Ishikawa (cell line): ENCODE measurements around the gene MLLT1.

Source experiments
- CEBPB ChIP-seq: IDR thresholded peaks from 2 replicates; pipeline ENCODE4 v1.6.1; 2012
- CREB1 ChIP-seq: IDR thresholded peaks from 2 replicates; pipeline ENCODE4 v1.6.1; 2012; ENCODE audit warnings: low read depth
- EGR1 ChIP-seq: IDR thresholded peaks from 2 replicates; pipeline ENCODE4 v1.6.1; 2012
- EP300 ChIP-seq: IDR thresholded peaks from 2 replicates; pipeline ENCODE4 v1.6.1; 2012; ENCODE audit warnings: borderline replicate concordance
- FOXM1 ChIP-seq: IDR thresholded peaks from 2 replicates; pipeline ENCODE4 v1.6.1; 2012; ENCODE audit warnings: low read depth, borderline replicate concordance
- NFIC ChIP-seq: IDR thresholded peaks from 2 replicates; pipeline ENCODE4 v1.6.1; 2012
- RAD21 ChIP-seq: IDR thresholded peaks from 2 replicates; pipeline ENCODE4 v1.6.1; 2012; ENCODE audit warnings: low read depth
- REST ChIP-seq: IDR thresholded peaks from 2 replicates; pipeline ENCODE4 v1.6.1; 2012; ENCODE audit warnings: low read depth, mild to moderate bottlenecking
- TAF1 ChIP-seq: IDR thresholded peaks from 2 replicates; pipeline ENCODE4 v1.6.1; 2012; ENCODE audit warnings: low read depth, mild to moderate bottlenecking
- TCF12 ChIP-seq: IDR thresholded peaks from 2 replicates; pipeline ENCODE4 v1.6.1; 2012; ENCODE audit warnings: low read depth
- TEAD4 ChIP-seq: IDR thresholded peaks from 2 replicates; pipeline ENCODE4 v1.6.1; 2012
- YY1 ChIP-seq: IDR thresholded peaks from 2 replicates; pipeline ENCODE4 v1.6.1; 2012; ENCODE audit warnings: low read depth
- ZBTB7A ChIP-seq: IDR thresholded peaks from 2 replicates; pipeline ENCODE4 v1.6.1; 2012; ENCODE audit warnings: low read depth
- TF ChIP-seq, protein P1 (sequence below): IDR thresholded peaks from 2 replicates; pipeline ENCODE4 v1.6.1; 2012
- TF ChIP-seq, protein P2 (sequence below): IDR thresholded peaks from 2 replicates; pipeline ENCODE4 v1.6.1; 2012

MLLT1 gene

DNA sequence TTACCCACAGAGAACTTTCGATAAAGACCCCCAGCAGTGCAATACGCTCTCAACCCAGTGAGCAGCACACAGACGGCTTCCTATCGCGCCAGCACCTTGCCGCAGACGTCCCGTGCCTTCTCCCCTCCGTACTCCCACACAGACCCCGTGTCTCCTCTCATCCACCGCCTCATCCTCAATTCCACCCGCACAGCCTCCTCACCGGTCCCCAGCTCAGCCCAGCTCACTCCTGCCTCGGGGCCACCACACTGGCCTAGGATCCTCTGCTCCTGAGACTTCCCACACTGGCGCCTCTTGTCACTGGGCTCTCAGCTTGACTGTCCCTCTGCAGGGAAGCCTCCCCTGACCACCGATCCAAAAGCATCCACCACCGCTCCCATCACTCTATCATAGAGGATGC is 9.0 kb downstream of the MLLT1 start:
- TF ChIP-seq EGR1 = no peak
- TF ChIP-seq REST = no peak
- TF ChIP-seq CREB1 = no peak
- no peak for TF ChIP-seq TCF12
- no peak for TF ChIP-seq RAD21
- TF ChIP-seq CEBPB = no peak
- no peak for TF ChIP-seq FOXM1
- TF ChIP-seq, protein P1, sequence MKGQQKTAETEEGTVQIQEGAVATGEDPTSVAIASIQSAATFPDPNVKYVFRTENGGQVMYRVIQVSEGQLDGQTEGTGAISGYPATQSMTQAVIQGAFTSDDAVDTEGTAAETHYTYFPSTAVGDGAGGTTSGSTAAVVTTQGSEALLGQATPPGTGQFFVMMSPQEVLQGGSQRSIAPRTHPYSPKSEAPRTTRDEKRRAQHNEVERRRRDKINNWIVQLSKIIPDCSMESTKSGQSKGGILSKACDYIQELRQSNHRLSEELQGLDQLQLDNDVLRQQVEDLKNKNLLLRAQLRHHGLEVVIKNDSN = no peak
- TF ChIP-seq EP300 = no peak
- no peak for TF ChIP-seq TEAD4
- TF ChIP-seq ZBTB7A = no peak
- TF ChIP-seq, protein P2, sequence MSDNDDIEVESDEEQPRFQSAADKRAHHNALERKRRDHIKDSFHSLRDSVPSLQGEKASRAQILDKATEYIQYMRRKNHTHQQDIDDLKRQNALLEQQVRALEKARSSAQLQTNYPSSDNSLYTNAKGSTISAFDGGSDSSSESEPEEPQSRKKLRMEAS = no peak
- TF ChIP-seq NFIC = no peak
- TF ChIP-seq TAF1 = no peak
- TF ChIP-seq YY1 = no peak

DNA sequence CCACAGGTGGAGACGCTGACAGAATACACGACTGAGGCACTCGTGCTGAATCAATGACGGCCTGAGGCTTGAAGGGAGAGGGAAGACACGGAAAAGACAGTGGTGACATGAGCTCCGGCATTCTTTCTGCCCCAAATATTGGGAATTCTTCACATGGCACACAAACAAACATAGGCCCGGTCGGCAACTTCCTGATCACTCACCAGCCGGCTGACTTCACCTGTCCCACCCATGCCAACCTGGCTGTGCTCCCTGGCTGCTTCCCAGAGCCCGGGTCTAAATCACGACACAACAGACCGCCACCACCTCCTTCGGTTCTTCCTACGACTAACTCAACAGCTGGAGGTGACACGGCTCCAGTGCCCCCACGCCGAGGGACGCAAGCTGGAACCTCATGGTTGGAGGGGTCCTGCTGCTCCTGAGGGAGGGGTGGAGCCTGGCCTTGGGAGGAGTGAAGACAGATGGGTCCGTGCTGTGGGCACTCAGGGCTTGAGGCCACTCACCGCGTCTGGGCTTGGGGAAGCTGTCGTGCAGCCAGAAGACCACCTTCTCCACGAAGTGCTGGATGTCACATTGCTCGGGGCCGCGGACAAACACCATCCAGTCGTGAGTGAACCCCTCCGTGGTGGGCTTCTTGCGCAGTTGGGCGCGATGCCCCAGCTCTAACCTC is 9.6 kb downstream of the MLLT1 start:
- TF ChIP-seq TCF12 (no peak), CEBPB (no peak), CREB1 (no peak), REST (no peak)
- TF ChIP-seq, protein P2 = no peak

GRCh38 chr19:6269101-6269886 is 10.5 kb downstream of the MLLT1 start:
- TF ChIP-seq, protein P2 = no peak
- TF ChIP-seq TAF1 (no peak), RAD21 (no peak), NFIC (no peak), EP300 (no peak), ZBTB7A (no peak), REST (no peak), EGR1 (no peak), YY1 (no peak), TCF12 (no peak), TEAD4 (no peak), FOXM1 (no peak), CEBPB (no peak), CREB1 (no peak)
- TF ChIP-seq, protein P1 = no peak

DNA sequence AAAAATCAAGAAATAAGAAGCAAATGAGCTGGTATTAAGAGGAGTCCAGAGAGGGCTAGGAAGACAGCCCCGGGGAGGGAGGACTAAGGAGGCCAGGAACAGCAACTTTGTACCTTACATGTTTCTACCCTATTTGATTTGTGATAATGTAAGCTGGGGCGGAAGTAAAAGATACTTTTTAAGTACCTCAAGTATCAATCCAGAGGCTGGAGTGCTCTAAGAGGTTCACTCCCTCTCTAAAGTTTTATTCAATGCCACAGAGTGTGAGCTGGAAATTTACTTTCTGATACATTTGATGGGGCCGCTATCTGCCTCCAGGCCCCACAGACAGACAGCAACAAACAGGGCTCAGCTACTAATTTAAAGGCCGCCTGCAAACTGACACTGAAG is 11.4 kb downstream of the MLLT1 start:
- TF ChIP-seq NFIC = no peak
- TF ChIP-seq ZBTB7A = no peak
- no peak for TF ChIP-seq EGR1
- TF ChIP-seq, protein P2 = no peak
- TF ChIP-seq, protein P1 = no peak
- no peak for TF ChIP-seq CREB1
